HepG2 (cell line): ENCODE results near the gene RAB11FIP5. TPM values are rescaled to one million over a fixed set of nuclear protein-coding genes. Genes with fewer than 3 reads are reported as not detected.

ENCODE experiments used
- FOXK2 ChIP-seq: fragments of 450-650 bp; IDR thresholded peaks from 2 replicates; pipeline ENCODE4 v1.6.1; 2016
- RELA ChIP-seq: sonication (generic); formaldehyde crosslinking; IDR thresholded peaks from 2 replicates; pipeline ENCODE4 v1.4.0; 2020; ENCODE audit warnings: missing genetic modification reagents
- RFX3 ChIP-seq: IDR thresholded peaks from 2 replicates; pipeline ENCODE4 v1.6.1; 2016; ENCODE audit warnings: missing biosample characterization, missing genetic modification reagents
- SPEN ChIP-seq: sonication (generic); formaldehyde crosslinking; IDR thresholded peaks from 2 replicates; pipeline ENCODE4 v1.5.1; 2020; ENCODE audit warnings: low read depth, mild to moderate bottlenecking, missing genetic modification reagents
- TMF1 ChIP-seq: sonication (generic); formaldehyde crosslinking; IDR thresholded peaks from 2 replicates; pipeline ENCODE4 v1.8.1; 2022; ENCODE audit warnings: low read depth, missing genetic modification reagents
- ZFP36 ChIP-seq: fragments of 150-350 bp; IDR thresholded peaks from 2 replicates; pipeline ENCODE4 v1.6.1; 2018; ENCODE audit warnings: borderline replicate concordance, low read length, low read depth; ENCODE audit not compliant: partially characterized antibody
- ZNF34 ChIP-seq: sonication (generic); formaldehyde crosslinking; IDR thresholded peaks from 2 replicates; pipeline ENCODE4 v1.4.0; 2020; ENCODE audit warnings: mild to moderate bottlenecking, missing genetic modification reagents, borderline replicate concordance
- ZNF780A ChIP-seq: sonication (generic); formaldehyde crosslinking; IDR thresholded peaks from 2 replicates; pipeline ENCODE4 v1.8.0; 2022; ENCODE audit warnings: mild to moderate bottlenecking, missing genetic modification reagents, moderate library complexity
- polyA plus RNA-seq, 8 experiments: library from polyadenylated mRNA; depleted of rRNA in 3 of 8; stranded (reverse) in 7 of 8; unstranded in 1 of 8; fragments of >200 nt; fragmentation: Illumina TruSeq in 4 of 8; extraction: Trizol in 4 of 8; gene quantifications; 2 replicates each; pipeline versions ENCODE4 v1.2.1 to v1.2.3, GENCODE V29; 2011 to 2016; ENCODE audit warnings: low read depth in 4 of 8, missing spikeins in 1 of 8, mixed read lengths in 1 of 8; ENCODE audit not compliant: insufficient read depth in 1 of 8
- total RNA-seq, 5 experiments: library from RNA; depleted of rRNA; stranded (reverse); fragments of >200 nt; fragmentation: Illumina TruSeq; extraction: Trizol; gene quantifications; 2 replicates each; pipeline ENCODE4 v1.2.3, GENCODE V29; 2016; ENCODE audit warnings: low read depth in 1 of 5
- TF ChIP-seq, protein P1 (sequence below): sonication (generic); formaldehyde crosslinking; IDR thresholded peaks from 2 replicates; pipeline ENCODE4 v1.5.0; 2020; ENCODE audit warnings: mild to moderate bottlenecking, low read depth, missing genetic modification reagents, borderline replicate concordance
- TF ChIP-seq, protein P2 (sequence below): sonication (generic); formaldehyde crosslinking; IDR thresholded peaks from 2 replicates; pipeline ENCODE4 v1.4.0; 2020; ENCODE audit warnings: mild to moderate bottlenecking, missing genetic modification reagents
- TF ChIP-seq, protein P3 (sequence below): sonication (generic); formaldehyde crosslinking; IDR thresholded peaks from 2 replicates; pipeline ENCODE4 v1.4.0; 2020; ENCODE audit warnings: missing genetic modification reagents
- TF ChIP-seq, protein P4 (sequence below): sonication (generic); formaldehyde crosslinking; IDR thresholded peaks from 2 replicates; pipeline ENCODE4 v1.4.0; 2020; ENCODE audit warnings: missing genetic modification reagents, borderline replicate concordance
- TF ChIP-seq, protein P5 (sequence below): sonication (generic); formaldehyde crosslinking; IDR thresholded peaks from 2 replicates; pipeline ENCODE4 v1.5.1; 2020; ENCODE audit warnings: missing genetic modification reagents, mild to moderate bottlenecking, borderline replicate concordance

RAB11FIP5 gene
- total and polyA plus RNA-seq, 2 of the 13 experiments (the other 11 are each of a cell fraction or from before 2014, with no cell fraction given): 9.4 to 22.9 TPM

DNA sequence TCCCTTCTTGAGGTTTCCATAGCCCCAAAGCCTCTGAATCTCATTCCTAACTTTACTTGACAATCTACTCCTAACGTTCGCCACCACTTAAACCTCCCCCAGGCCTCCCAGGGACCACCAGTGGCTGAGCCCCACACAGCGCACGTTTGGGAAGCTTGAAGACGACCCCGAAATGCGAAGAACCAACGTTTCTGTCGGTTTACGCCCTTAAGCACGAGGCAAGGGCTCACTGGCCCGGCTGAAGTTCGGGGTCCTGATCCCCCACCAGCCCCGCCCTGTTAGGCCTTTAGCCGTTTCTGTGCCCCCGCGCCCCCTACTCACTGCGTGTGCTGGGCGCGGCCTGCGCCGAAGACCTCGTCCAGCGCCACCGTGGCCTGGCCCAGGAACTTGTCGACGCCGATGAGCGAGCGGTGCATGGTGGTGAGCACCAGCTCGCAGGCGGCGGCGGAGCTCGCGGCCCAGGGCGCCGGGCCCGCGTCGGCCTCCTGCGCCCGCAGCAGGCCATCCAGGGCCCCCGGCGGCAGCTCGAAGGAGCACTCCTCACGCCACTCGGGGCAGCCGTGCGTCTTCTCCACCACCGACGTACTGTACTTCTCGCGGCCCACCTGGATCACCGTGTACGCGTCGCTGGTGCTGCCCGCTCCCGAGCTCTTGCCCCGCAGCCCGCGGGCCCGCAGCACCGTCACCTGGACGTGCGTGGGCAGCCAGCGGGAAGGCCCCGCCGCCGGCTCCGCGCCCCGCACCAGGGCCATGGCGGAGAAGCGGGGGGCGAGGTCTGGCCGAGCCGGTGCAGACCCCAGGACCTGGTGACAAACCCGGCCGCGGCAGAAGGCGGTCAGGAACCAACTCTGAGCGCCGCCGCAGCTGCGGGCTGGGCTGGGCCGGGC, 479 bp downstream of the RAB11FIP5 start (continued):
- TF ChIP-seq, protein P1, sequence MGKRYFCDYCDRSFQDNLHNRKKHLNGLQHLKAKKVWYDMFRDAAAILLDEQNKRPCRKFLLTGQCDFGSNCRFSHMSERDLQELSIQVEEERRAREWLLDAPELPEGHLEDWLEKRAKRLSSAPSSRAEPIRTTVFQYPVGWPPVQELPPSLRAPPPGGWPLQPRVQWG: no peak
- TF ChIP-seq ZNF780A (CRISPR knock-in tag): peak; percentile 70; the same call in 1 of the 2 replicates
- no peak for TF ChIP-seq ZFP36
- TF ChIP-seq, protein P2, sequence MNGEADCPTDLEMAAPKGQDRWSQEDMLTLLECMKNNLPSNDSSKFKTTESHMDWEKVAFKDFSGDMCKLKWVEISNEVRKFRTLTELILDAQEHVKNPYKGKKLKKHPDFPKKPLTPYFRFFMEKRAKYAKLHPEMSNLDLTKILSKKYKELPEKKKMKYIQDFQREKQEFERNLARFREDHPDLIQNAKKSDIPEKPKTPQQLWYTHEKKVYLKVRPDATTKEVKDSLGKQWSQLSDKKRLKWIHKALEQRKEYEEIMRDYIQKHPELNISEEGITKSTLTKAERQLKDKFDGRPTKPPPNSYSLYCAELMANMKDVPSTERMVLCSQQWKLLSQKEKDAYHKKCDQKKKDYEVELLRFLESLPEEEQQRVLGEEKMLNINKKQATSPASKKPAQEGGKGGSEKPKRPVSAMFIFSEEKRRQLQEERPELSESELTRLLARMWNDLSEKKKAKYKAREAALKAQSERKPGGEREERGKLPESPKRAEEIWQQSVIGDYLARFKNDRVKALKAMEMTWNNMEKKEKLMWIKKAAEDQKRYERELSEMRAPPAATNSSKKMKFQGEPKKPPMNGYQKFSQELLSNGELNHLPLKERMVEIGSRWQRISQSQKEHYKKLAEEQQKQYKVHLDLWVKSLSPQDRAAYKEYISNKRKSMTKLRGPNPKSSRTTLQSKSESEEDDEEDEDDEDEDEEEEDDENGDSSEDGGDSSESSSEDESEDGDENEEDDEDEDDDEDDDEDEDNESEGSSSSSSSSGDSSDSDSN (CRISPR knock-in tag): peak; percentile 91; the same call in 1 of the 2 replicates
- TF ChIP-seq ZNF34 (CRISPR knock-in tag): no peak; the same call in 1 of the 2 replicates
- TF ChIP-seq, protein P3, sequence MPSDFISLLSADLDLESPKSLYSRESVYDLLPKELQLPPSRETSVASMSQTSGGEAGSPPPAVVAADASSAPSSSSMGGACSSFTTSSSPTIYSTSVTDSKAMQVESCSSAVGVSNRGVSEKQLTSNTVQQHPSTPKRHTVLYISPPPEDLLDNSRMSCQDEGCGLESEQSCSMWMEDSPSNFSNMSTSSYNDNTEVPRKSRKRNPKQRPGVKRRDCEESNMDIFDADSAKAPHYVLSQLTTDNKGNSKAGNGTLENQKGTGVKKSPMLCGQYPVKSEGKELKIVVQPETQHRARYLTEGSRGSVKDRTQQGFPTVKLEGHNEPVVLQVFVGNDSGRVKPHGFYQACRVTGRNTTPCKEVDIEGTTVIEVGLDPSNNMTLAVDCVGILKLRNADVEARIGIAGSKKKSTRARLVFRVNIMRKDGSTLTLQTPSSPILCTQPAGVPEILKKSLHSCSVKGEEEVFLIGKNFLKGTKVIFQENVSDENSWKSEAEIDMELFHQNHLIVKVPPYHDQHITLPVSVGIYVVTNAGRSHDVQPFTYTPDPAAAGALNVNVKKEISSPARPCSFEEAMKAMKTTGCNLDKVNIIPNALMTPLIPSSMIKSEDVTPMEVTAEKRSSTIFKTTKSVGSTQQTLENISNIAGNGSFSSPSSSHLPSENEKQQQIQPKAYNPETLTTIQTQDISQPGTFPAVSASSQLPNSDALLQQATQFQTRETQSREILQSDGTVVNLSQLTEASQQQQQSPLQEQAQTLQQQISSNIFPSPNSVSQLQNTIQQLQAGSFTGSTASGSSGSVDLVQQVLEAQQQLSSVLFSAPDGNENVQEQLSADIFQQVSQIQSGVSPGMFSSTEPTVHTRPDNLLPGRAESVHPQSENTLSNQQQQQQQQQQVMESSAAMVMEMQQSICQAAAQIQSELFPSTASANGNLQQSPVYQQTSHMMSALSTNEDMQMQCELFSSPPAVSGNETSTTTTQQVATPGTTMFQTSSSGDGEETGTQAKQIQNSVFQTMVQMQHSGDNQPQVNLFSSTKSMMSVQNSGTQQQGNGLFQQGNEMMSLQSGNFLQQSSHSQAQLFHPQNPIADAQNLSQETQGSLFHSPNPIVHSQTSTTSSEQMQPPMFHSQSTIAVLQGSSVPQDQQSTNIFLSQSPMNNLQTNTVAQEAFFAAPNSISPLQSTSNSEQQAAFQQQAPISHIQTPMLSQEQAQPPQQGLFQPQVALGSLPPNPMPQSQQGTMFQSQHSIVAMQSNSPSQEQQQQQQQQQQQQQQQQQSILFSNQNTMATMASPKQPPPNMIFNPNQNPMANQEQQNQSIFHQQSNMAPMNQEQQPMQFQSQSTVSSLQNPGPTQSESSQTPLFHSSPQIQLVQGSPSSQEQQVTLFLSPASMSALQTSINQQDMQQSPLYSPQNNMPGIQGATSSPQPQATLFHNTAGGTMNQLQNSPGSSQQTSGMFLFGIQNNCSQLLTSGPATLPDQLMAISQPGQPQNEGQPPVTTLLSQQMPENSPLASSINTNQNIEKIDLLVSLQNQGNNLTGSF (CRISPR knock-in tag): peak; percentile 46
- TF ChIP-seq, protein P4, sequence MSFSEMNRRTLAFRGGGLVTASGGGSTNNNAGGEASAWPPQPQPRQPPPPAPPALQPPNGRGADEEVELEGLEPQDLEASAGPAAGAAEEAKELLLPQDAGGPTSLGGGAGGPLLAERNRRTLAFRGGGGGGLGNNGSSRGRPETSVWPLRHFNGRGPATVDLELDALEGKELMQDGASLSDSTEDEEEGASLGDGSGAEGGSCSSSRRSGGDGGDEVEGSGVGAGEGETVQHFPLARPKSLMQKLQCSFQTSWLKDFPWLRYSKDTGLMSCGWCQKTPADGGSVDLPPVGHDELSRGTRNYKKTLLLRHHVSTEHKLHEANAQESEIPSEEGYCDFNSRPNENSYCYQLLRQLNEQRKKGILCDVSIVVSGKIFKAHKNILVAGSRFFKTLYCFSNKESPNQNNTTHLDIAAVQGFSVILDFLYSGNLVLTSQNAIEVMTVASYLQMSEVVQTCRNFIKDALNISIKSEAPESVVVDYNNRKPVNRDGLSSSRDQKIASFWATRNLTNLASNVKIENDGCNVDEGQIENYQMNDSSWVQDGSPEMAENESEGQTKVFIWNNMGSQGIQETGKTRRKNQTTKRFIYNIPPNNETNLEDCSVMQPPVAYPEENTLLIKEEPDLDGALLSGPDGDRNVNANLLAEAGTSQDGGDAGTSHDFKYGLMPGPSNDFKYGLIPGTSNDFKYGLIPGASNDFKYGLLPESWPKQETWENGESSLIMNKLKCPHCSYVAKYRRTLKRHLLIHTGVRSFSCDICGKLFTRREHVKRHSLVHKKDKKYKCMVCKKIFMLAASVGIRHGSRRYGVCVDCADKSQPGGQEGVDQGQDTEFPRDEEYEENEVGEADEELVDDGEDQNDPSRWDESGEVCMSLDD: 0 out of 2 replicates have a peak, but pooled peaks have one; percentile 51
- TF ChIP-seq RFX3 (CRISPR knock-in tag): no peak
- no peak for TF ChIP-seq RELA
- TF ChIP-seq SPEN (CRISPR knock-in tag): peak; percentile 87
- peak; percentile 94 for TF ChIP-seq TMF1 (CRISPR knock-in tag)
- TF ChIP-seq, protein P5, sequence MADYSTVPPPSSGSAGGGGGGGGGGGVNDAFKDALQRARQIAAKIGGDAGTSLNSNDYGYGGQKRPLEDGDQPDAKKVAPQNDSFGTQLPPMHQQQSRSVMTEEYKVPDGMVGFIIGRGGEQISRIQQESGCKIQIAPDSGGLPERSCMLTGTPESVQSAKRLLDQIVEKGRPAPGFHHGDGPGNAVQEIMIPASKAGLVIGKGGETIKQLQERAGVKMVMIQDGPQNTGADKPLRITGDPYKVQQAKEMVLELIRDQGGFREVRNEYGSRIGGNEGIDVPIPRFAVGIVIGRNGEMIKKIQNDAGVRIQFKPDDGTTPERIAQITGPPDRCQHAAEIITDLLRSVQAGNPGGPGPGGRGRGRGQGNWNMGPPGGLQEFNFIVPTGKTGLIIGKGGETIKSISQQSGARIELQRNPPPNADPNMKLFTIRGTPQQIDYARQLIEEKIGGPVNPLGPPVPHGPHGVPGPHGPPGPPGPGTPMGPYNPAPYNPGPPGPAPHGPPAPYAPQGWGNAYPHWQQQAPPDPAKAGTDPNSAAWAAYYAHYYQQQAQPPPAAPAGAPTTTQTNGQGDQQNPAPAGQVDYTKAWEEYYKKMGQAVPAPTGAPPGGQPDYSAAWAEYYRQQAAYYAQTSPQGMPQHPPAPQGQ (CRISPR knock-in tag): peak; percentile 86; the same call in 1 of the 2 replicates
- no peak for TF ChIP-seq FOXK2
